A673 (cell line): Measurements from ENCODE around the gene PLOD2.

Experiments used
- EZH2 ChIP-seq: fragments of 200-600 bp; sonication (generic); IDR thresholded peaks from 2 replicates; pipeline ENCODE4 v1.6.1; 2017; ENCODE audit warnings: borderline replicate concordance, low read depth, mild to moderate bottlenecking, mixed read lengths, antibody characterized with exemption, low read length; ENCODE audit not compliant: poor library complexity, severe bottlenecking
- TF ChIP-seq, protein P1 (sequence below): fragments of 300-800, 200-600 bp; sonication (generic); conservative IDR thresholded peaks from 2 replicates; pipeline ENCODE4 v1.5.1; 2017; ENCODE audit warnings: low read depth, mild to moderate bottlenecking, antibody characterized with exemption, low read length, moderate library complexity, mixed read lengths

DNA sequence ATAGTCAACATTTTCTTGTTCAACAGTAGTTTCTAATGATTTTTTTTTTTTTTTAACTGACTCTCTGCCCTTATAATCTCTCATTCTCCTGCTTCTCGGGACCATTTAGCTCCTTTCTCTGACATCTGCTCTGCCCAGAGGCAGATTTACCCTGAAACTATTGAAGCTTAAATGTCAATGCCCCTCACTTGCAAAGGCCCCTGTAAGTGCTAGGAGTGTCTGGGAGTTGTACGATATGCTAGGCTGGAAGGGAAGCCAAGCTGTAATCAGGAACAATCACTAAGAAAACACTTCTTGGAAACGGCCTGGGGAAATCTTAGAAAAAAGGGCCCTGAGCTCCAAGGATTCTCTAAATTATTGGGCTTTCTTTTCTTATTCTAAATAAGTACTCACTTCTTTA is 5.8 kb upstream of the PLOD2 start:
- TF ChIP-seq, protein P1, sequence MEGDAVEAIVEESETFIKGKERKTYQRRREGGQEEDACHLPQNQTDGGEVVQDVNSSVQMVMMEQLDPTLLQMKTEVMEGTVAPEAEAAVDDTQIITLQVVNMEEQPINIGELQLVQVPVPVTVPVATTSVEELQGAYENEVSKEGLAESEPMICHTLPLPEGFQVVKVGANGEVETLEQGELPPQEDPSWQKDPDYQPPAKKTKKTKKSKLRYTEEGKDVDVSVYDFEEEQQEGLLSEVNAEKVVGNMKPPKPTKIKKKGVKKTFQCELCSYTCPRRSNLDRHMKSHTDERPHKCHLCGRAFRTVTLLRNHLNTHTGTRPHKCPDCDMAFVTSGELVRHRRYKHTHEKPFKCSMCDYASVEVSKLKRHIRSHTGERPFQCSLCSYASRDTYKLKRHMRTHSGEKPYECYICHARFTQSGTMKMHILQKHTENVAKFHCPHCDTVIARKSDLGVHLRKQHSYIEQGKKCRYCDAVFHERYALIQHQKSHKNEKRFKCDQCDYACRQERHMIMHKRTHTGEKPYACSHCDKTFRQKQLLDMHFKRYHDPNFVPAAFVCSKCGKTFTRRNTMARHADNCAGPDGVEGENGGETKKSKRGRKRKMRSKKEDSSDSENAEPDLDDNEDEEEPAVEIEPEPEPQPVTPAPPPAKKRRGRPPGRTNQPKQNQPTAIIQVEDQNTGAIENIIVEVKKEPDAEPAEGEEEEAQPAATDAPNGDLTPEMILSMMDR, result no peak
- TF ChIP-seq EZH2, result no peak
